ENCODE results near the gene P2RY2.

- TF ChIP-seq CTCF (IDR thresholded peaks at IDR 0.05) = no peak
- no peak for TF ChIP-seq EP300 (IDR thresholded peaks at IDR 0.05)
- TF ChIP-seq POLR2A (IDR thresholded peaks at IDR 0.05) = no peak
Observed at GRCh38 chr11:73249304-73249703, 31.2 kb downstream of the P2RY2 start.

All from tibial nerve (tissue), 4 donors.